Measurements from ENCODE around the gene COMMD2. TPM values are rescaled to one million over a fixed set of nuclear protein-coding genes. Genes with fewer than 3 reads are reported as not detected.

The COMMD2 gene
- total and polyA plus RNA-seq, 10 donors: 8.9 to 36.1 (median 29.0) TPM

- H3K27me3 ChIP-seq (replicated peaks in 1 of 7): no peaks in the 10 kb centered on the region
- WGBS, 5 donors: 96 to 98% (median 96%) methylated on average over 3 of the region's 3 CpGs
- intact Hi-C loops (cut with DNase I; ENCODE audit: low total_unique reads): no loop called here
- no peak for DNase-seq
- TF ChIP-seq POLR2A (IDR thresholded peaks at IDR 0.05) (no peak), CTCF (IDR thresholded peaks at IDR 0.05 in 8 of 11, conservative IDR thresholded peaks at IDR 0.05 in 3 of 11) (no peak), POLR2AphosphoS5 (IDR thresholded peaks at IDR 0.05) (no peak)
- H3K9me3 ChIP-seq: no peaks in the 10 kb centered on the region
- peaks cover 0 to 100% (median 62%) of the 10 kb centered on the region in 6 donors for H3K36me3 ChIP-seq
- no peak overlapping the region for H3K4me3 ChIP-seq
- no peak overlapping the region for H3K27ac ChIP-seq
- H3K4me1 ChIP-seq: peaks cover 0 to 5% (median under 1%) of the 10 kb centered on the region in 6 donors
Observed at GRCh38 chr3:149744606-149745005, 7.7 kb downstream of the COMMD2 start.

- H3K9me3 ChIP-seq: no peaks in the 10 kb centered on the region
- no peaks in the 10 kb centered on the region for H3K27me3 ChIP-seq (replicated peaks in 1 of 7)
- DNase-seq: no peak
- intact Hi-C loops (cut with DNase I; ENCODE audit: low total_unique reads): no loop called here
- H3K27ac ChIP-seq: peak overlapping the region in 1 of 8 donors; percentile 13
- H3K36me3 ChIP-seq: peaks cover 0 to 100% (median 61%) of the 10 kb centered on the region in 6 donors
- H3K4me3 ChIP-seq: no peak overlapping the region
- TF ChIP-seq POLR2AphosphoS5 (IDR thresholded peaks at IDR 0.05) (no peak), CTCF (IDR thresholded peaks at IDR 0.05 in 8 of 11, conservative IDR thresholded peaks at IDR 0.05 in 3 of 11) (no peak), POLR2A (IDR thresholded peaks at IDR 0.05) (no peak)
- H3K4me1 ChIP-seq: peaks cover 0 to 2% (median 0%) of the 10 kb centered on the region in 6 donors
Observed at GRCh38 chr3:149744151-149744550, 8.1 kb downstream of the COMMD2 start.

- Histone ChIP-seq H3K4me1 (peaks cover 0 to 2% (median 0%) of the 10 kb centered on the region in 6 donors), H3K27me3 (replicated peaks in 1 of 7) (no peaks in the 10 kb centered on the region), H3K36me3 (peaks cover 0 to 71% (median 34%) of the 10 kb centered on the region in 6 donors), H3K4me3 (no peak overlapping the region), H3K27ac (no peak overlapping the region), H3K9me3 (no peaks in the 10 kb centered on the region)
- DNase-seq: no peak
- intact Hi-C loops (cut with DNase I; ENCODE audit: low total_unique reads): no loop called here
- TF ChIP-seq POLR2AphosphoS5 (IDR thresholded peaks at IDR 0.05) (no peak), POLR2A (IDR thresholded peaks at IDR 0.05) (no peak), CTCF (IDR thresholded peaks at IDR 0.05 in 8 of 11, conservative IDR thresholded peaks at IDR 0.05 in 3 of 11) (no peak)
- 93 to 99% (median 97%) methylated on average over 2 of the region's 2 CpGs for WGBS, 5 donors
Observed at GRCh38 chr3:149739396-149739795, 12.9 kb downstream of the COMMD2 start.

- H3K9me3 ChIP-seq: no peaks in the 10 kb centered on the region
- peaks cover 0 to under 1% (median 0%) of the 10 kb centered on the region in 6 donors for H3K4me1 ChIP-seq
- DNase-seq: no peak
- H3K27ac ChIP-seq: no peak overlapping the region
- H3K27me3 ChIP-seq (replicated peaks in 1 of 7): no peaks in the 10 kb centered on the region
- WGBS, 5 donors: 85 to 95% (median 94%) methylated on average over 2 of the region's 2 CpGs
- TF ChIP-seq POLR2AphosphoS5 (IDR thresholded peaks at IDR 0.05): no peak
- TF ChIP-seq CTCF (IDR thresholded peaks at IDR 0.05 in 8 of 11, conservative IDR thresholded peaks at IDR 0.05 in 3 of 11): no peak
- no peak for TF ChIP-seq POLR2A (IDR thresholded peaks at IDR 0.05)
- no peak overlapping the region for H3K4me3 ChIP-seq
- peaks cover 0 to 65% (median 34%) of the 10 kb centered on the region in 6 donors for H3K36me3 ChIP-seq
- intact Hi-C loops (cut with DNase I; ENCODE audit: low total_unique reads): no loop called here
Observed at GRCh38 chr3:149738876-149739275, 13.4 kb downstream of the COMMD2 start.
